RPMI8226 (cell line): ENCODE measurements around the gene WIPI1.
"Not testable (repeated sequence)": the region's sequence is repeated elsewhere in the genome, so short reads cannot be mapped to it uniquely, and the experiment has no call there.

Experiments
- DNase-seq: peaks from one replicate; pipeline ENCODE4 v3.0.0-alpha.2; 2015

Gene WIPI1

DNA sequence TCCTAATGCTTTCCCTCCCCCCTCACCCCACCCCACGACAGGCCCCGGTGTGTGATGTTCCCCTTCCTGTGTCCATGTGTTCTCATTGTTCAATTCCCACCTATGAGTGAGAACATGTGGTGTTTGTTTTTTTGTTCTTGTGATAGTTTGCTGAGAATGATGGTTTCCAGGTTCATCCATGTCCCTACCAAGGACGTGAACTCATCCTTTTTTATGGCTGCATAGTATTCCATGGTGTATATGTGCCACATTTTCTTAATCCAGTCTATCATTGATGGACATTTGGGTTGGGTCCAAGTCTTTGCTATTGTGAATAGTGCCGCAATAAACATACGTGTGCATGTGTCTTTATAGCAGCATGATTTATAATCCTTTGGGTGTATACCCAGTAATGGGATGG lies 53.5 kb downstream of the WIPI1 start:
- not testable (repeated sequence) for DNase-seq

DNA sequence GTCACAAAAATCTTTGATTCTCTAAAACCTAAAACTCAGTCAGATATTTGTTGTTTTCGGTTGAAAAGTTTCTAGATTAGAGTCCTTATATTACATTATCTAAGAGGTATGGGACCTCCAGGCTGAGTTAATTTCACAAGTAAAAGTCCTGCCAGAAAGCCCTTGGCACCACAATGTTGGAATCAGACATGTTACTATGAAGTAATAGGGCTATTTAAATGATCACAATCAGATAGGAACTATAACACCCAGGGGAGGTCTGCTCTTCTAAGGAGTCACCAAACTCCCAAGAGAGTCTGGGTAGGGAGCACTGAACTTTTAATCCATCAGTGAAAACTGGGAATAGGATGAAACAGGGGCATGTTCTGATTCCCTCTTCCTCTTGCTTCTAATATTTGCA lies 54.2 kb downstream of the WIPI1 start:
- no peak for DNase-seq

DNA sequence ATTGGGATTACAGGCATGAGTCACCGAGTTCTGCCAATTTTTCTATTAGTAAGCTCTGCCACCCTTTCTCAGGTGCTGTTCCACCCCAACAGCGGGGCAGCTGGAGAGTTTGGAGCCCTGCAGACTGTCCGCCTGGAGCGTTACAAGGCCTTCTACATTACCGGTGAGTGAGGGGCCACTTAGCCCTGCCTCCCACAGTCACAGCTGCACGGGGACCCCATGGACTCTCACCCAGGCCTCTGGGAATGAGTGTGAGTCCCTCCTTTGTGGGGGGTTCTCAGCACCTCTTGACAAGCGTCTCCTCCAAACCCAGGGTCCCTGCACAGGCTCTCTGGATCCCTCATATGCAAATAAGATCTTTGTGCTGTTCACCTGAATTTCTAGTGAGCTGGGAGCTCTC lies 56.0 kb downstream of the WIPI1 start:
- no peak for DNase-seq

DNA sequence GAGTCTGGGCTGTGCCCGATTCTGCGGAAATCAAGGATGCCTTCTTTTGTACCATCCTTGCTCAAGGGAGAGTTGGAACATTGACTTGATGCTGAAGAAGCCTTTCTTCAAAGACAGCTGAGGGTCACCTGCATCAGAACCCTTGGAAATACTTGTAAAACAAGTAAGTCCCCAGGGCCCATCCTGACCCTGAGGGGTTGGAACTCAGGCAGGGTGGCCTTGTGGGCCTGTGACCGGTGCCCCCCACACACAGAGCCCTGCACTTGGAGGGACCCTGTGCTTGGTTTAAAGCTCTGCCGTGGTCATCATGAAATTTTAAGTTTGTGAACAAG lies 56.9 kb downstream of the WIPI1 start:
- DNase-seq: no peak

GRCh38 chr17:68399638-68400403 lies 57.5 kb downstream of the WIPI1 start:
- peak; percentile 75 for DNase-seq

DNA sequence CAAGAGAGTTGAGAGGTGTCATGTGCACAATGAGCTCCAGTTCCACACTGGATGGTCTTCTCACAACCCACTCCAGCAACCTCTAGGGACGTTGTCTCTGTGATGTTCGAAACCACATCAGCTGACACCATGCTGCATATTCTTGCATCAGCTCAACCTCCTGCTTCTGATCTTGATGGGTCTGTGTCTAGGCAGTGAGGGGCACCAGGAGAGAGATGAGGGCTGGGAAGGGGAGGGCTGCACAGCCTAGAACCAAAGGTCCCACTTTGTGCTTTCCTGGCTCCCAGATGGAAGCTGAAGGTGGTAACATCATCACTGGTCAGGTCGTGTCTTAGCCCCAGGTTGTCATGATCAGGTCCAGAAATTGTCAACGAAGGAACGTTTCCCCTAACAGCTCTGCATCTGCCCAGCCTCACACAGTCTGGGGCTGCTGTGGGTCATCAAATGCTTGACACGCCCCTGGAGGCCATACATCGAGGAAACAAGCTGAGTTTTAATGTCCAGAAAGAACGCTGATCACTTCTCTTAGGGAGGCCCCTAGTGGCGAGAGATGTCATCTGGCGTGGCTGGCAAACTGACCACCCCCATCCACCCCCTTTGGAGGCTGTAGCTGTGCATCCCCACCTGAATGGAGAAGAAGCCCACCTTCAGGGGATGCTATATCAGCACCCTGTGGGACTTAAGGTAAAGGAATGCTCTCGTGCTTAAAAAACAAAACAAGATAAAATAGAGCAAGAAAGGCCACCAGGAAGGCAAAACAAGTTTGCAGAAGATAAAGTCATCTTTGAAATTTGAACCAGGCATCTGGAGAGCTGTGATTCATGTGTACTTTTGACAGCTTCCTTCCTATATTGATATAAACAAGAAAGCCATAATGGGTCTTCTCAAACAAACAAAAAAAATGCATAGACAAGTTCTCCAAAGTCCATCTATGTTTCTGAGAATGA lies 58.3 kb downstream of the WIPI1 start:
- DNase-seq: peak; percentile 74

- no peak for DNase-seq
These were observed 60.2 kb downstream of the WIPI1 start for GRCh38 chr17:68397108-68397536.

- DNase-seq: no peak
These were observed 60.8 kb downstream of the WIPI1 start for GRCh38 chr17:68396226-68397107.

- no peak for DNase-seq
These were observed 62.5 kb downstream of the WIPI1 start for GRCh38 chr17:68394608-68395331.

DNA sequence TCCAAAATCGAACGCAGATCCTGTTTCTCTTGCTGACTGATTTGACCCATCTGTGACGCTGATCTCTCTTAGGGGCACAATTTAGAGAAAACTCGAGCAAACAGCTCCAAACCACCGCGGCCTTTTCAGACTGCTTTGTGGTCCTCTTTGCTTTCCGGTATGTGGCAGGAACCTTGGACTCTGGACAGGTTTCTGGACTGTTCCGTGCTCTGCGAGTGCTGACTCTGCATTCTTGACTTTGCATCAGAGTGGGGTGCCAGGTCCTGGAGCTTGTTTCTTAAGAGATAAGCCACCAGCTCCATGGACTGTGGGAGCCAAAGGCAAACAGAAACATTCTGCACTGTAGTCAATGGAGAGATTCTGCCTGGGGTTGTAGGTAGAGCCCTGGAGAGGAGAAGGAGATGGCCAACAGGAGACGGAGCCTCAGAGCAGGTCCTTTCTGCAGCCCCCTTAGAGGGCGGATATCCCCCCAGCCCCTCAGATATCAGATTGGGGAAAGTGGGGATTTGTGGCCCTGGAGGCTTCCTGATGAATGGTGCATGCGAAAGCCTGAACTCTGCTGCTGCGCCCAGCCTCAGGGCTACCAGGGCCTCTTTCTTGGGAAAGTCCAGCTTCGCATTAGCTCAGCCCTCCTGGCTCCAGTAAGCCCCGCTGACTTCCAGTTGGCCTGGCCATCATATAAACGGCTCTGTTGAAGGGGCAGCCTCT lies 65.6 kb downstream of the WIPI1 start:
- no peak for DNase-seq

- no peak for DNase-seq
These were observed 66.3 kb downstream of the WIPI1 start for GRCh38 chr17:68390888-68391545.

GRCh38 chr17:68389041-68389440 lies 68.3 kb downstream of the WIPI1 start:
- no peak for DNase-seq

GRCh38 chr17:68387435-68388218 lies 69.7 kb downstream of the WIPI1 start:
- DNase-seq: no peak

- DNase-seq: no peak
These were observed 71.6 kb downstream of the WIPI1 start for GRCh38 chr17:68385490-68386215.

GRCh38 chr17:68384941-68385340 lies 72.4 kb downstream of the WIPI1 start:
- no peak for DNase-seq

GRCh38 chr17:68384471-68384870 lies 72.8 kb downstream of the WIPI1 start:
- no peak for DNase-seq

GRCh38 chr17:68383443-68384321 lies 73.6 kb downstream of the WIPI1 start:
- no peak for DNase-seq

- no peak for DNase-seq
These were observed 74.2 kb downstream of the WIPI1 start for GRCh38 chr17:68383120-68383442.
